ENCODE results near the gene PREX1. TPM values are rescaled to one million over a fixed set of nuclear protein-coding genes. Genes with fewer than 3 reads are reported as not detected.

Gene PREX1
- total RNA-seq, 1 donor: 14.1 TPM

DNA sequence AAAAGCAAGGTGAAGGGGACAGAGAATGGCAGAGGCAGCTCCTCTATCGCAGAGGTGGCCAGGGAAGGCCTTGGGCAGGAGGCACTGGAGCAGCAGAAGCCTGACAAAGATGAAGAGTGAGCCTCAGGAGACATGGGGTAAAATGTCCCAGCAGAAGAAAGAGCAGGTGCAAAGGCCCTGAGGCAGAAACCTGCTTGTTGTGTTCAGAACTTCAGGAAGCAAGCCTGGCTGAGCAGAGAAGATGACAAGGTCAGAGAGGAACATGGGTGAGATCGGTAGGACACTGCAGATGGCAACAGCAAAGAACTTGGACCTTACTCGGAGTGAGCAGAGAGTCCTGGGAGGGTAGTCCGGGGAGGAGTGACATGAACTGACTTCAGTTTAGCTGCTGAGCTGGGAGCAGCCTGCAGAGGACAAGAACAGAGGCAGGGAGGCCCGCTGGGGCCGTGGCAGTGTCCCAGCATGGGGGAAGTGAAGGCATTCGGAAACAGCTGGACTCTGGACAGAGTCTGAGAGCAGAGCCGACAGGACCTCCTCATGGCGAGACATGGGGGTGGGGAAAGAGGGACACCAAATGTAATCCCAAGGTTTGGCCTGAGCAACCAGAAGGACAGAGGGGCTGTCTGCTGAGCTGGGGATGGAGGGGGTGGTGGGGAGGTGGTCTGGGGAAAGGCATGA is 106.3 kb downstream of the PREX1 start:
- Histone ChIP-seq H3K36me3 (ENCODE audit: insufficient read depth, low read length) (no peaks in the 10 kb centered on the region), H3K4me2 (ENCODE audit: insufficient read depth, low read length) (peak overlapping the region; percentile 60), H3K9me3 (ENCODE audit: low read depth, low read length) (no peaks in the 10 kb centered on the region), H3K27me3 (ENCODE audit: insufficient read depth, low read length) (no peaks in the 10 kb centered on the region), H4K20me1 (ENCODE audit: insufficient read depth, low read length) (peaks cover 2% of the 10 kb centered on the region), H3K4me3 (ENCODE audit: insufficient read depth, low read length) (no peak overlapping the region), H3K79me2 (ENCODE audit: insufficient read depth, low read length) (no peaks in the 10 kb centered on the region), H3K4me1 (ENCODE audit: insufficient read depth, low read length) (peaks cover 30% of the 10 kb centered on the region), H3K27ac (ENCODE audit: low read depth, low read length) (peak overlapping the region; percentile 86), H2AFZ (ENCODE audit: low read length) (no peak overlapping the region)
- TF ChIP-seq, protein P1, sequence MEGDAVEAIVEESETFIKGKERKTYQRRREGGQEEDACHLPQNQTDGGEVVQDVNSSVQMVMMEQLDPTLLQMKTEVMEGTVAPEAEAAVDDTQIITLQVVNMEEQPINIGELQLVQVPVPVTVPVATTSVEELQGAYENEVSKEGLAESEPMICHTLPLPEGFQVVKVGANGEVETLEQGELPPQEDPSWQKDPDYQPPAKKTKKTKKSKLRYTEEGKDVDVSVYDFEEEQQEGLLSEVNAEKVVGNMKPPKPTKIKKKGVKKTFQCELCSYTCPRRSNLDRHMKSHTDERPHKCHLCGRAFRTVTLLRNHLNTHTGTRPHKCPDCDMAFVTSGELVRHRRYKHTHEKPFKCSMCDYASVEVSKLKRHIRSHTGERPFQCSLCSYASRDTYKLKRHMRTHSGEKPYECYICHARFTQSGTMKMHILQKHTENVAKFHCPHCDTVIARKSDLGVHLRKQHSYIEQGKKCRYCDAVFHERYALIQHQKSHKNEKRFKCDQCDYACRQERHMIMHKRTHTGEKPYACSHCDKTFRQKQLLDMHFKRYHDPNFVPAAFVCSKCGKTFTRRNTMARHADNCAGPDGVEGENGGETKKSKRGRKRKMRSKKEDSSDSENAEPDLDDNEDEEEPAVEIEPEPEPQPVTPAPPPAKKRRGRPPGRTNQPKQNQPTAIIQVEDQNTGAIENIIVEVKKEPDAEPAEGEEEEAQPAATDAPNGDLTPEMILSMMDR (IDR thresholded peaks at IDR 0.05; ENCODE audit: extremely low read depth, low read depth, low read length): no peak
- no peak for DNase-seq (ENCODE audit: insufficient read length, low spot score, missing footprints)

DNA sequence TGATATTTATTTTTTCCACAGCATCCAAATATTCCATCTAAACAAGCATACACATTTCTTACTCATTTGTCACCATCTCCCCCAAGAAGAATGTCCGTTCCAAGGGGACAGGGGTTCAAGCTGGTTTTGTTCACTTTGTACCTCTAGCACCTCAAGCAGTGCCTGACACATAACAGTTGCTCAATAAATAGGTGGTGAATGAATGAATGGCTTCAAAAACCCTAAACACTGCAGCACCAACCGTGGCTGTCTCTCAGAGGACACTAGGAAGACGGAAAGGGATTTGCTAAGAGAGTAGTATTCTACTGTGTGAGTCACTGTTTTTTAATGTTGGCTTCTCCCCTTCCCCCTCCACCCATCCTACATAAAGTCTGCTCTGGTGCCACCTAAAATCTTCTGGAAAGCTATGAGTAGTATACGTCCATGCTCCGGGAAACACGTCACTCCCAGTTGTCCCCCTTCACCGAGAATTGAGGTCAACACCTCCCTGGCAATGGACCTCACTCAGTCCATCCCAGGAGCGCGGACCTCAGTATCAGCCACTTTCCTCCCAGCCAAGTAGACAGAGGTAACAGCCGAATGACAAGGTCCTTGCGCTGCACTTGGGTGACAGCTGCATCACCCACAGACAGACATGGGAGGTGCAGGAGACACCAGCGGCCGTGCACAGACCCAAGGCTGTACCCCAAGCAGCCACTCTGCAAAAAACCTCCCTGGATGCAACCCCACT is 107.4 kb downstream of the PREX1 start:
- H2AFZ ChIP-seq (ENCODE audit: low read length): no peak overlapping the region
- H4K20me1 ChIP-seq (ENCODE audit: insufficient read depth, low read length): peaks cover 4% of the 10 kb centered on the region
- no peaks in the 10 kb centered on the region for H3K79me2 ChIP-seq (ENCODE audit: insufficient read depth, low read length)
- H3K4me1 ChIP-seq (ENCODE audit: insufficient read depth, low read length): peaks cover 30% of the 10 kb centered on the region
- H3K4me3 ChIP-seq (ENCODE audit: insufficient read depth, low read length): no peak overlapping the region
- no peaks in the 10 kb centered on the region for H3K27me3 ChIP-seq (ENCODE audit: insufficient read depth, low read length)
- H3K9me3 ChIP-seq (ENCODE audit: low read depth, low read length): no peaks in the 10 kb centered on the region
- no peak overlapping the region for H3K4me2 ChIP-seq (ENCODE audit: insufficient read depth, low read length)
- peak; percentile 55 for DNase-seq (ENCODE audit: insufficient read length, low spot score, missing footprints)
- no peak overlapping the region for H3K27ac ChIP-seq (ENCODE audit: low read depth, low read length)
- no peaks in the 10 kb centered on the region for H3K36me3 ChIP-seq (ENCODE audit: insufficient read depth, low read length)
- TF ChIP-seq, protein P1 (IDR thresholded peaks at IDR 0.05; ENCODE audit: extremely low read depth, low read depth, low read length): no peak

DNA sequence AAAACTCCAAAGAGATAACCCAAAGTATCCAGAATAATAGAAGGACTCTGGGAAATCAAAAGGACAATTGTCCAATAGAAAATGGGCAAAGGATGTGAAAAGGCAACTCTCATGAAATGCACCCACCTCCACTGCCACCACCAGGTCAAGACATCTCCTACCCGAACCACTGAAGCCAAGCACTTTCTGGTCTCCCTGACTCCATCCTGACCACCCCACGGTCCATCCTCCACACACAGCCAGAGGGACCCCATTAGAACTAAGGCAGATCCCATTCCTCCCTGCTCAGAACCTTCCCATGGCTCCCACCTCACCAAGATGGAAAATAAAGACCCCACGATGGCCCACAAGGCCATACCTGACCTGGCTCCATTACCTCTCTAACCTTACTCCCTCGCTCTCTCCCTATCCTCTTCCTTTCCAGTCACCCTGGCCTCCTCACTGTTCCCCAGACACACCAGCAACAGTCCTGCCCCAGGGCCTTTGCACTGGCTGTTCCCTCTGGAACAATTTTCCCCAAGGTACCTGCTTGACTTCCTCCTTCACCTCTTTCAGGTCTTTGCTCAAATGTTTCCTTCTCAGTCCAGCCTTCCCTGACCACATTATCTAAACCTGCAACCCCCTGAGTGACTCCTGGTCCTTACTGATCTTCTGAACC is 108.1 kb downstream of the PREX1 start:
- H3K4me2 ChIP-seq (ENCODE audit: insufficient read depth, low read length): no peak overlapping the region
- H4K20me1 ChIP-seq (ENCODE audit: insufficient read depth, low read length): peaks cover 4% of the 10 kb centered on the region
- H3K36me3 ChIP-seq (ENCODE audit: insufficient read depth, low read length): no peaks in the 10 kb centered on the region
- peaks cover 30% of the 10 kb centered on the region for H3K4me1 ChIP-seq (ENCODE audit: insufficient read depth, low read length)
- no peak overlapping the region for H2AFZ ChIP-seq (ENCODE audit: low read length)
- no peak for DNase-seq (ENCODE audit: insufficient read length, low spot score, missing footprints)
- no peak overlapping the region for H3K27ac ChIP-seq (ENCODE audit: low read depth, low read length)
- no peak overlapping the region for H3K4me3 ChIP-seq (ENCODE audit: insufficient read depth, low read length)
- no peaks in the 10 kb centered on the region for H3K79me2 ChIP-seq (ENCODE audit: insufficient read depth, low read length)
- H3K9me3 ChIP-seq (ENCODE audit: low read depth, low read length): no peaks in the 10 kb centered on the region
- TF ChIP-seq, protein P1 (IDR thresholded peaks at IDR 0.05; ENCODE audit: extremely low read depth, low read depth, low read length): no peak
- no peaks in the 10 kb centered on the region for H3K27me3 ChIP-seq (ENCODE audit: insufficient read depth, low read length)

All from osteoblast (primary cell).